GM18502 (cell line): Measurements from ENCODE around the gene WDR70.
"Not testable (repeated sequence)": the region's sequence is repeated elsewhere in the genome, so short reads cannot be mapped to it uniquely, and the experiment has no call there.

Source experiments
- ATAC-seq: cut with Tn5 transposase; IDR thresholded peaks from one replicate; pipeline ENCODE4 v1.9.1; 2021; ENCODE audit warnings: mild to moderate bottlenecking; ENCODE audit not compliant: unreplicated experiment, poor library complexity

The WDR70 gene

GRCh38 chr5:37777432-37778130 lies 398.5 kb downstream of the WDR70 start:
- ATAC-seq: no peak

- ATAC-seq: not testable (repeated sequence)
Measured at GRCh38 chr5:37781409-37781808, 402.3 kb downstream of the WDR70 start.

GRCh38 chr5:37786416-37786815 lies 407.3 kb downstream of the WDR70 start:
- no peak for ATAC-seq

DNA sequence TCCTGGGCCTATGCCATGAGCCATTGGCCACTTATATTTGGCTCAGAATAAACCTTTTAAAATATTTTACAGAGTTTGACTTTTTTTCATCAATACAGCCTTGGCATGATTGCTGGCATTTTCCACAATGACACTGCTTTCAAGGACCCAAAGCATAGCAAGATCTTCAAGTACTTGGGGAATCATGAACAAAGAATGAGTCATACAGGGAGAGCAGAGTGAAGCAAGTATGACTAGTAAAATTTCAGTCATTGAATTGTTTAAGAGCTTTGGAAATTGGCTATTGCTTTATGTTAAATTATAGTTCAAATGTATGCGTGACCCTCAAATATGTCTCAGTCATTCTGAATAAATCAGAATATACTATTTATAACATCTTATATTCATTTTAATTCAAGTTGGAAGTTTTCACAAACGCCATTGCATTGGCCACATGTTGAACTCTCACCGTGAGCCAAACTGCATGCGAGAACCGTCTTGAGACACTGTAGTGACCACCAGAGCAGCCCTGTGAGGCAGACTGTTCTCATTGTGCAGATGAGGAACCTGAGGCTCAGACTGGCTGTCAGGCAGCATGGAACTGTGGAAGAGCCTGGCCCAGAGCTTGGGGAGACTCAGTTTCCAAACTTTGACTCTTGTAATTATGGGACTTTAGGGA lies 407.9 kb downstream of the WDR70 start:
- ATAC-seq: no peak

GRCh38 chr5:37787742-37788141 lies 408.6 kb downstream of the WDR70 start:
- ATAC-seq: no peak

GRCh38 chr5:37789991-37790390 lies 410.9 kb downstream of the WDR70 start:
- no peak for ATAC-seq

- ATAC-seq: no peak
Measured at GRCh38 chr5:37791321-37791720, 412.2 kb downstream of the WDR70 start.

GRCh38 chr5:37792975-37793631 lies 414.0 kb downstream of the WDR70 start:
- ATAC-seq: no peak

DNA sequence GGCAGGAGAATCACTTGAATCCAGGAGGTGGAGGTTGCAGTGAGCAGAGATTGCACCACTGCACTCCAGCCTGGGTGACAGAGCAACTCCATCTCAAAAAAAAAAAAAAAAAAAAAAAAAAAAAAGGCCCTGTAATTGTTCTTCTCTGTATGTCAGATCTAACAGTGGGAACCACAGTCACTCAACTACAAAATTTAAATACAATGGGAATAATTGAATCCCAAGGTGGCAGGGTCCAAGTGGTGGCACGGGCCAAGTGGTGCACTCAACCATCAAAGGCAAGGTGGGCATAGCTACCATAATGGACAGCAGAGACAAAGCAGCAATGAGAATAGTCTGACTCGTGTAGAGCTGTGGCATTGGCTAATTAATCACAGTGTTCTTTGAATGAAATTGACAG lies 416.2 kb downstream of the WDR70 start:
- not testable (repeated sequence) for ATAC-seq

- not testable (repeated sequence) for ATAC-seq
Measured at GRCh38 chr5:37796435-37796834, 417.3 kb downstream of the WDR70 start.

- ATAC-seq: no peak
Measured at GRCh38 chr5:37799865-37800421, 420.8 kb downstream of the WDR70 start.

GRCh38 chr5:37801521-37801920 lies 422.4 kb downstream of the WDR70 start:
- no peak for ATAC-seq
